K562 (cell line): ENCODE results near the gene SRL. TPM values are rescaled to one million over a fixed set of nuclear protein-coding genes. Genes with fewer than 3 reads are reported as not detected.

ENCODE experiments used
- ATAC-seq: fragments of 200-7000 bp; cut with Tn5 transposase; 3 replicates; pipeline ENCODE4 v1.9.1; 2020; ENCODE audit warnings: moderate library complexity
- BruUV-seq: library from RNA; stranded (reverse); fragments of 400-500 nt; replicated peaks from 2 replicates; lab custom pipeline; 2021; lab: Mats Ljungman, UMichigan
- CTCF ChIA-PET: fragments of 300-600 bp; formaldehyde crosslinking; extraction: SDS; loops from one replicate; lab custom pipeline; 2021; ENCODE audit warnings: low intra/inter-chr PET ratio; lab: Yijun Ruan, JAX
- POLR2A ChIA-PET: fragments of 300-600, 350-650 bp; sonication (Branson Sonifier 250); formaldehyde crosslinking; extraction: SDS; loops from one replicate; lab custom pipeline; 2021; ENCODE audit warnings: antibody characterized with exemption, inconsistent platforms; lab: Yijun Ruan, JAX
- DNase-seq, 4 experiments: peaks; one replicate each; pipeline versions ENCODE4 v3.0.0 to v3.0.0-alpha.2; 2011 to 2018; ENCODE audit warnings: low spot score in 3 of 4, mixed read lengths in 3 of 4; ENCODE audit errors: extremely low read depth in 1 of 4
- FAIRE-seq: peaks from 2 replicates; lab custom pipeline; 2011; peaks lifted over from hg19 to GRCh38; lab: Jason Lieb, UNC
- H2AFZ ChIP-seq: 2 replicates; pipeline ENCODE4 v1.6.0; 2011; ENCODE audit warnings: low read depth, low read length, control low read depth, inconsistent platforms
- H3K27ac ChIP-seq: fragments of 200-600 bp; 3 replicates; pipeline ENCODE4 v1.8.0; 2011; ENCODE audit warnings: low read depth, mild to moderate bottlenecking, control low read depth, inconsistent platforms, low read length, moderate library complexity, mixed read lengths; ENCODE audit errors: extremely low read depth
- H3K27me3 ChIP-seq, 2 experiments: fragments of 300-600 bp in 1 of 2; 2 replicates in 1 of 2; 3 replicates in 1 of 2; pipeline versions ENCODE4 v1.6.0 to v1.8.0; 2011; ENCODE audit warnings: inconsistent platforms in 2 of 2, low read length in 2 of 2, mild to moderate bottlenecking in 1 of 2, mixed read lengths in 1 of 2, moderate library complexity in 1 of 2; ENCODE audit not compliant: control insufficient read depth in 2 of 2, insufficient read depth in 2 of 2
- H3K36me3 ChIP-seq: fragments of 300-600 bp; 3 replicates; pipeline ENCODE4 v1.8.0; 2011; ENCODE audit warnings: mild to moderate bottlenecking, low read length, inconsistent platforms; ENCODE audit not compliant: control insufficient read depth, insufficient read depth
- H3K4me1 ChIP-seq, 2 experiments: fragments of 200-600 bp in 1 of 2; replicated peaks in 1 of 2; 2 replicates in 1 of 2; 3 replicates in 1 of 2; pipeline versions ENCODE4 v1.5.1 to v1.8.0; 2011; ENCODE audit warnings: inconsistent platforms in 2 of 2, low read length in 2 of 2, mild to moderate bottlenecking in 1 of 2, mixed read lengths in 1 of 2, moderate library complexity in 1 of 2; ENCODE audit not compliant: control insufficient read depth in 2 of 2, insufficient read depth in 2 of 2
- H3K4me2 ChIP-seq: 2 replicates; pipeline ENCODE4 v1.6.1; 2011; ENCODE audit warnings: low read length, control low read depth, inconsistent platforms, mixed read lengths; ENCODE audit not compliant: insufficient read depth
- H3K4me3 ChIP-seq: fragments of 200-600 bp; sonication (generic), shearing (Covaris generic); 2 replicates; pipeline ENCODE4 v1.5.1; 2016; ENCODE audit warnings: control low read depth, inconsistent platforms
- H3K79me2 ChIP-seq: fragments of 200-600 bp; 3 replicates; pipeline ENCODE4 v1.8.0; 2011; ENCODE audit warnings: low read length, inconsistent platforms; ENCODE audit not compliant: control insufficient read depth, insufficient read depth
- H3K9ac ChIP-seq, 2 experiments: 2 replicates each; pipeline versions ENCODE4 v1.6.0 to v1.6.1; 2011; ENCODE audit warnings: low read depth in 2 of 2, low read length in 2 of 2, control low read depth in 1 of 2, inconsistent platforms in 1 of 2, mild to moderate bottlenecking in 1 of 2, mixed read lengths in 1 of 2; ENCODE audit not compliant: insufficient read depth in 1 of 2
- H3K9me1 ChIP-seq: one replicate; pipeline ENCODE4 v1.6.0; 2011; ENCODE audit warnings: inconsistent platforms, mild to moderate bottlenecking, low read length, moderate library complexity; ENCODE audit not compliant: control insufficient read depth, insufficient read depth
- H3K9me3 ChIP-seq: replicated peaks from 2 replicates; pipeline ENCODE4 v1.5.1; 2011; ENCODE audit warnings: low read depth, low read length, inconsistent platforms; ENCODE audit not compliant: control insufficient read depth, insufficient read depth
- H4K20me1 ChIP-seq: replicated peaks from 2 replicates; pipeline ENCODE4 v1.6.1; 2011; ENCODE audit warnings: low read length, inconsistent platforms, mixed read lengths; ENCODE audit not compliant: control insufficient read depth, insufficient read depth
- ETS2 ChIP-seq: IDR thresholded peaks from 2 replicates; pipeline ENCODE4 v1.6.1; 2016; ENCODE audit warnings: borderline replicate concordance, missing genetic modification characterization, mild to moderate bottlenecking, moderate library complexity, missing compliant biosample characterization; ENCODE audit not compliant: poor library complexity, severe bottlenecking
- TCF15 ChIP-seq: fragments of 250-450 bp; sonication (Bioruptor Pico); IDR thresholded peaks from 2 replicates; pipeline ENCODE4 v1.8.0; 2022; ENCODE audit warnings: moderate library complexity, mild to moderate bottlenecking, inconsistent platforms
- WGBS: fragments of 100-300 bp; shearing (Covaris generic); methylation state at CpG from one replicate; pipeline ENCODE4 v1.1.6; 2016; ENCODE audit warnings: low coverage, mixed read lengths; ENCODE audit not compliant: insufficient coverage; ENCODE audit errors: missing lambda C conversion rate; 5-methylcytosine and 5-hydroxymethylcytosine counted together
- in situ Hi-C: fragments of 300-500 bp; cut with MboI; formaldehyde crosslinking; loops from 4 replicates; pipeline ENCODE4 v1.15.0; 2018; ENCODE audit warnings: inconsistent platforms, mixed read lengths
- intact Hi-C: fragments of 100-400 bp; cut with micrococcal nuclease; formaldehyde crosslinking; loops from 2 replicates; pipeline ENCODE4 v1.14.2; 2022
- polyA plus RNA-seq, 8 experiments: library from polyadenylated mRNA; depleted of rRNA in 4 of 8; stranded (reverse) in 5 of 8; unstranded in 3 of 8; fragments of >200 nt; fragmentation: Nextera tagmentation in 2 of 8; fragmentation: Illumina TruSeq in 1 of 8; extraction: Ambion mirVana in 2 of 8; extraction: Trizol in 1 of 8; gene quantifications; 2 replicates each; pipeline versions ENCODE4 v1.2.1 to v1.2.3, GENCODE V29; 2011 to 2014; ENCODE audit warnings: inconsistent platforms in 1 of 8, missing spikeins in 1 of 8
- total RNA-seq, 7 experiments: library from RNA; depleted of rRNA in 6 of 7; stranded (reverse); fragments of >200 nt in 6 of 7; fragmentation: Illumina TruSeq in 2 of 7; extraction: Trizol in 2 of 7; gene quantifications; 2 replicates each; pipeline versions ENCODE4 v1.2.1 to v1.2.3, GENCODE V29; 2011 to 2021; ENCODE audit warnings: low replicate concordance in 1 of 7
- TF ChIP-seq, protein P1 (sequence below): fragments of 450-650 bp; IDR thresholded peaks from 2 replicates; pipeline ENCODE4 v1.6.1; 2016; ENCODE audit warnings: low read depth
- TF ChIP-seq, protein P2 (sequence below): fragments of 450-650 bp; formaldehyde crosslinking; conservative IDR thresholded peaks from 2 replicates; pipeline ENCODE4 v1.4.0; 2022; ENCODE audit warnings: mild to moderate bottlenecking, missing genetic modification characterization
- TF ChIP-seq, protein P3 (sequence below): sonication (generic); formaldehyde crosslinking; IDR thresholded peaks from 2 replicates; pipeline ENCODE4 v1.4.0; 2020; ENCODE audit warnings: mild to moderate bottlenecking, missing genetic modification reagents

The SRL gene
- total and polyA plus RNA-seq, 9 of the 15 experiments (the other 6 are each of a cell fraction or from before 2014, with no cell fraction given) = 0.01 TPM; not detected in 8

- no peak overlapping the region for H3K27ac ChIP-seq
- ChIA-PET POLR2A (no interaction called here), CTCF (no interaction called here)
- no peaks in the 10 kb centered on the region for H4K20me1 ChIP-seq
- BruUV-seq = no TSS peak
- peaks cover 16 to 32% of the 10 kb centered on the region in 2 experiments; a peak in 4 of 5 replicates for H3K27me3 ChIP-seq
- H3K9me1 ChIP-seq = no peaks in the 10 kb centered on the region
- H2AFZ ChIP-seq = no peak overlapping the region
- in situ Hi-C loops (no loop called here), intact Hi-C loops (no loop called here)
- no peak for FAIRE-seq
- H3K36me3 ChIP-seq = no peaks in the 10 kb centered on the region
- no peak for ATAC-seq
- no peak overlapping the region for H3K9ac ChIP-seq
- WGBS = 0% methylated on average over 3 of the region's 3 CpGs
- DNase-seq = no peak
- no peaks in the 10 kb centered on the region for H3K79me2 ChIP-seq
- no peak overlapping the region for H3K4me2 ChIP-seq
- H3K9me3 ChIP-seq = no peaks in the 10 kb centered on the region
- no peak overlapping the region for H3K4me3 ChIP-seq
- peaks cover 3 to 5% of the 10 kb centered on the region in 2 experiments; a peak in 3 of 5 replicates for H3K4me1 ChIP-seq
- TF ChIP-seq TCF15 (CRISPR knock-in tag) = no peak
- TF ChIP-seq ETS2 (tag) = no peak
- TF ChIP-seq, protein P1, sequence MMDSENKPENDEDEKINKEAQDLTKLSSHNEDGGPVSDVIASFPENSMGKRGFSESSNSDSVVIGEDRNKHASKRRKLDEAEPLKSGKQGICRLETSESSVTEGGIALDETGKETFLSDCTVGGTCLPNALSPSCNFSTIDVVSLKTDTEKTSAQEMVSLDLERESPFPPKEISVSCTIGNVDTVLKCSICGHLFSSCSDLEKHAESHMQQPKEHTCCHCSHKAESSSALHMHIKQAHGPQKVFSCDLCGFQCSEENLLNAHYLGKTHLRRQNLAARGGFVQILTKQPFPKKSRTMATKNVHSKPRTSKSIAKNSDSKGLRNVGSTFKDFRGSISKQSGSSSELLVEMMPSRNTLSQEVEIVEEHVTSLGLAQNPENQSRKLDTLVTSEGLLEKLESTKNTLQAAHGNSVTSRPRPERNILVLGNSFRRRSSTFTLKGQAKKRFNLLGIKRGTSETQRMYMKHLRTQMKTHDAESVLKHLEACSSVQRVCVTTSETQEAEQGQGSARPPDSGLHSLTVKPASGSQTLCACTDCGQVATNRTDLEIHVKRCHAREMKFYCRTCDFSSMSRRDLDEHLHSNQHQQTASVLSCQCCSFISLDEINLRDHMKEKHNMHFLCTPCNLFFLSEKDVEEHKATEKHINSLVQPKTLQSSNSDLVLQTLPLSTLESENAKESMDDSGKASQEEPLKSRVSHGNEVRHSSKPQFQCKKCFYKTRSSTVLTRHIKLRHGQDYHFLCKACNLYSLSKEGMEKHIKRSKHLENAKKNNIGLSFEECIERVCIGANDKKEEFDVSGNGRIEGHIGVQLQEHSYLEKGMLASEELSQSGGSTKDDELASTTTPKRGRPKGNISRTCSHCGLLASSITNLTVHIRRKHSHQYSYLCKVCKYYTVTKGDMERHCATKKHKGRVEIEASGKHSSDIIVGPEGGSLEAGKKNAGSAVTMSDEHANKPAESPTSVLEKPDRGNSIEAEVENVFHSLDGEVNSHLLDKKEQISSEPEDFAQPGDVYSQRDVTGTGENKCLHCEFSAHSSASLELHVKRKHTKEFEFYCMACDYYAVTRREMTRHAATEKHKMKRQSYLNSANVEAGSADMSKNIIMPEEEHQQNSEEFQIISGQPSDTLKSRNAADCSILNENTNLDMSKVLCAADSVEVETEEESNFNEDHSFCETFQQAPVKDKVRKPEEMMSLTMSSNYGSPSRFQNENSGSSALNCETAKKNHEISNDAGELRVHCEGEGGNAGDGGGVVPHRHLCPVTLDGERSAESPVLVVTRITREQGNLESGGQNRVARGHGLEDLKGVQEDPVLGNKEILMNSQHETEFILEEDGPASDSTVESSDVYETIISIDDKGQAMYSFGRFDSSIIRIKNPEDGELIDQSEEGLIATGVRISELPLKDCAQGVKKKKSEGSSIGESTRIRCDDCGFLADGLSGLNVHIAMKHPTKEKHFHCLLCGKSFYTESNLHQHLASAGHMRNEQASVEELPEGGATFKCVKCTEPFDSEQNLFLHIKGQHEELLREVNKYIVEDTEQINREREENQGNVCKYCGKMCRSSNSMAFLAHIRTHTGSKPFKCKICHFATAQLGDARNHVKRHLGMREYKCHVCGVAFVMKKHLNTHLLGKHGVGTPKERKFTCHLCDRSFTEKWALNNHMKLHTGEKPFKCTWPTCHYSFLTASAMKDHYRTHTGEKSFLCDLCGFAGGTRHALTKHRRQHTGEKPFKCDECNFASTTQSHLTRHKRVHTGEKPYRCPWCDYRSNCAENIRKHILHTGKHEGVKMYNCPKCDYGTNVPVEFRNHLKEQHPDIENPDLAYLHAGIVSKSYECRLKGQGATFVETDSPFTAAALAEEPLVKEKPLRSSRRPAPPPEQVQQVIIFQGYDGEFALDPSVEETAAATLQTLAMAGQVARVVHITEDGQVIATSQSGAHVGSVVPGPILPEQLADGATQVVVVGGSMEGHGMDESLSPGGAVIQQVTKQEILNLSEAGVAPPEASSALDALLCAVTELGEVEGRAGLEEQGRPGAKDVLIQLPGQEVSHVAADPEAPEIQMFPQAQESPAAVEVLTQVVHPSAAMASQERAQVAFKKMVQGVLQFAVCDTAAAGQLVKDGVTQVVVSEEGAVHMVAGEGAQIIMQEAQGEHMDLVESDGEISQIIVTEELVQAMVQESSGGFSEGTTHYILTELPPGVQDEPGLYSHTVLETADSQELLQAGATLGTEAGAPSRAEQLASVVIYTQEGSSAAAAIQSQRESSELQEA = no peak
- TF ChIP-seq, protein P2, sequence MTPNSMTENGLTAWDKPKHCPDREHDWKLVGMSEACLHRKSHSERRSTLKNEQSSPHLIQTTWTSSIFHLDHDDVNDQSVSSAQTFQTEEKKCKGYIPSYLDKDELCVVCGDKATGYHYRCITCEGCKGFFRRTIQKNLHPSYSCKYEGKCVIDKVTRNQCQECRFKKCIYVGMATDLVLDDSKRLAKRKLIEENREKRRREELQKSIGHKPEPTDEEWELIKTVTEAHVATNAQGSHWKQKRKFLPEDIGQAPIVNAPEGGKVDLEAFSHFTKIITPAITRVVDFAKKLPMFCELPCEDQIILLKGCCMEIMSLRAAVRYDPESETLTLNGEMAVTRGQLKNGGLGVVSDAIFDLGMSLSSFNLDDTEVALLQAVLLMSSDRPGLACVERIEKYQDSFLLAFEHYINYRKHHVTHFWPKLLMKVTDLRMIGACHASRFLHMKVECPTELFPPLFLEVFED = no peak
- TF ChIP-seq, protein P3, sequence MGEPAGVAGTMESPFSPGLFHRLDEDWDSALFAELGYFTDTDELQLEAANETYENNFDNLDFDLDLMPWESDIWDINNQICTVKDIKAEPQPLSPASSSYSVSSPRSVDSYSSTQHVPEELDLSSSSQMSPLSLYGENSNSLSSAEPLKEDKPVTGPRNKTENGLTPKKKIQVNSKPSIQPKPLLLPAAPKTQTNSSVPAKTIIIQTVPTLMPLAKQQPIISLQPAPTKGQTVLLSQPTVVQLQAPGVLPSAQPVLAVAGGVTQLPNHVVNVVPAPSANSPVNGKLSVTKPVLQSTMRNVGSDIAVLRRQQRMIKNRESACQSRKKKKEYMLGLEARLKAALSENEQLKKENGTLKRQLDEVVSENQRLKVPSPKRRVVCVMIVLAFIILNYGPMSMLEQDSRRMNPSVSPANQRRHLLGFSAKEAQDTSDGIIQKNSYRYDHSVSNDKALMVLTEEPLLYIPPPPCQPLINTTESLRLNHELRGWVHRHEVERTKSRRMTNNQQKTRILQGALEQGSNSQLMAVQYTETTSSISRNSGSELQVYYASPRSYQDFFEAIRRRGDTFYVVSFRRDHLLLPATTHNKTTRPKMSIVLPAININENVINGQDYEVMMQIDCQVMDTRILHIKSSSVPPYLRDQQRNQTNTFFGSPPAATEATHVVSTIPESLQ (CRISPR knock-in tag) = no peak
These were observed 29.0 kb downstream of the SRL start for GRCh38 chr16:4212934-4213296.
